Neuronal stem cell (in vitro differentiated cells): Measurements from ENCODE around the gene ARHGAP35.

Experiments
- DNase-seq: peaks from one replicate; pipeline ENCODE4 v3.0.0-alpha.2; 2013; ENCODE audit warnings: low spot score
- H2AFZ ChIP-seq: one replicate; pipeline ENCODE4 v1.6.1; 2013; ENCODE audit warnings: mild to moderate bottlenecking, low read length, inconsistent platforms
- H2AK5ac ChIP-seq: 2 replicates; pipeline ENCODE4 v1.6.1; 2013; ENCODE audit warnings: low read depth, mild to moderate bottlenecking, inconsistent platforms, low read length, moderate library complexity, mixed read lengths
- H2BK120ac ChIP-seq: 2 replicates; pipeline ENCODE4 v1.6.1; 2013; ENCODE audit warnings: low read depth, mild to moderate bottlenecking, inconsistent platforms, low read length, moderate library complexity, mixed read lengths
- H2BK12ac ChIP-seq: one replicate; pipeline ENCODE4 v1.6.1; 2013; ENCODE audit warnings: low read length, inconsistent platforms
- H2BK15ac ChIP-seq: 2 replicates; pipeline ENCODE4 v1.6.1; 2013; ENCODE audit warnings: mild to moderate bottlenecking, low read length, inconsistent platforms, mixed read lengths
- H2BK5ac ChIP-seq: one replicate; pipeline ENCODE4 v1.6.1; 2013; ENCODE audit warnings: inconsistent platforms, mild to moderate bottlenecking, low read length, moderate library complexity
- H3K14ac ChIP-seq: one replicate; pipeline ENCODE4 v1.6.1; 2013; ENCODE audit warnings: low read length, inconsistent platforms
- H3K18ac ChIP-seq: 2 replicates; pipeline ENCODE4 v1.6.1; 2013; ENCODE audit warnings: low read length, inconsistent platforms
- H3K23ac ChIP-seq: 2 replicates; pipeline ENCODE4 v1.6.1; 2013; ENCODE audit warnings: low read depth, mild to moderate bottlenecking, mixed read lengths, low read length, inconsistent platforms; ENCODE audit not compliant: poor library complexity
- H3K27ac ChIP-seq: replicated peaks from 3 replicates; pipeline ENCODE4 v1.5.1; 2013; ENCODE audit warnings: low read length, inconsistent platforms
- H3K27me3 ChIP-seq, 3 experiments: 2 replicates each; pipeline ENCODE4 v1.6.1; 2013; ENCODE audit warnings: low read length in 3 of 3, mild to moderate bottlenecking in 2 of 3, inconsistent platforms in 1 of 3, low read depth in 1 of 3, mixed read lengths in 1 of 3, moderate library complexity in 1 of 3; ENCODE audit not compliant: control insufficient read depth in 3 of 3, insufficient read depth in 3 of 3
- H3K36me3 ChIP-seq, 2 donors: replicated peaks in 1 of 2; 2 replicates each; pipeline ENCODE4 v1.6.1; 2013; ENCODE audit warnings: low read length in 2 of 2; ENCODE audit not compliant: control insufficient read depth in 2 of 2, insufficient read depth in 2 of 2
- H3K4ac ChIP-seq: 2 replicates; pipeline ENCODE4 v1.6.1; 2013; ENCODE audit warnings: inconsistent platforms, mild to moderate bottlenecking, low read length, moderate library complexity
- H3K4me1 ChIP-seq, 2 donors: 1 replicate in 1 of 2; 2 replicates in 1 of 2; pipeline ENCODE4 v1.6.1; 2013; ENCODE audit warnings: low read length in 2 of 2, low read depth in 1 of 2; ENCODE audit not compliant: control insufficient read depth in 2 of 2, insufficient read depth in 1 of 2
- H3K4me2 ChIP-seq: one replicate; pipeline ENCODE4 v1.6.1; 2013; ENCODE audit warnings: mild to moderate bottlenecking, low read length, inconsistent platforms; ENCODE audit not compliant: insufficient read depth, poor library complexity, severe bottlenecking
- H3K4me3 ChIP-seq, 2 donors: 2 replicates each; pipeline ENCODE4 v1.5.1; 2013; ENCODE audit warnings: low read length in 2 of 2, mild to moderate bottlenecking in 2 of 2, inconsistent platforms in 1 of 2, moderate library complexity in 1 of 2
- H3K79me1 ChIP-seq: one replicate; pipeline ENCODE4 v1.6.1; 2013; ENCODE audit warnings: low read depth, mild to moderate bottlenecking, inconsistent platforms, low read length, moderate library complexity
- H3K9ac ChIP-seq: one replicate; pipeline ENCODE4 v1.6.1; 2013; ENCODE audit warnings: mild to moderate bottlenecking, low read depth, low read length, inconsistent platforms; ENCODE audit not compliant: poor library complexity
- H3K9me3 ChIP-seq, 2 donors: replicated peaks in 1 of 2; 2 replicates each; pipeline versions ENCODE3 to v1.6.1; 2013; ENCODE audit warnings: low read length in 2 of 2, mild to moderate bottlenecking in 2 of 2, inconsistent platforms in 1 of 2, low read depth in 1 of 2, mixed read lengths in 1 of 2, moderate library complexity in 1 of 2; ENCODE audit not compliant: control insufficient read depth in 2 of 2, insufficient read depth in 1 of 2
- H4K8ac ChIP-seq: one replicate; pipeline ENCODE4 v1.6.1; 2013; ENCODE audit warnings: low read depth, mild to moderate bottlenecking, inconsistent platforms, low read length, moderate library complexity
- H4K91ac ChIP-seq: one replicate; pipeline ENCODE4 v1.6.1; 2013; ENCODE audit warnings: low read length, low read depth, mild to moderate bottlenecking, inconsistent platforms; ENCODE audit not compliant: poor library complexity
- WGBS, 2 donors: extraction: QIAGEN DNeasy Blood & Tissue Kit; methylation state at CpG; one replicate each; pipeline ENCODE4 v1.1.7; 2013; ENCODE audit warnings: missing lambda C conversion rate in 2 of 2, mixed read lengths in 1 of 2; ENCODE audit not compliant: insufficient read length in 2 of 2, insufficient replicate concordance in 1 of 2; ENCODE audit errors: extremely low coverage in 2 of 2; 5-methylcytosine and 5-hydroxymethylcytosine counted together

ARHGAP35 gene

DNA sequence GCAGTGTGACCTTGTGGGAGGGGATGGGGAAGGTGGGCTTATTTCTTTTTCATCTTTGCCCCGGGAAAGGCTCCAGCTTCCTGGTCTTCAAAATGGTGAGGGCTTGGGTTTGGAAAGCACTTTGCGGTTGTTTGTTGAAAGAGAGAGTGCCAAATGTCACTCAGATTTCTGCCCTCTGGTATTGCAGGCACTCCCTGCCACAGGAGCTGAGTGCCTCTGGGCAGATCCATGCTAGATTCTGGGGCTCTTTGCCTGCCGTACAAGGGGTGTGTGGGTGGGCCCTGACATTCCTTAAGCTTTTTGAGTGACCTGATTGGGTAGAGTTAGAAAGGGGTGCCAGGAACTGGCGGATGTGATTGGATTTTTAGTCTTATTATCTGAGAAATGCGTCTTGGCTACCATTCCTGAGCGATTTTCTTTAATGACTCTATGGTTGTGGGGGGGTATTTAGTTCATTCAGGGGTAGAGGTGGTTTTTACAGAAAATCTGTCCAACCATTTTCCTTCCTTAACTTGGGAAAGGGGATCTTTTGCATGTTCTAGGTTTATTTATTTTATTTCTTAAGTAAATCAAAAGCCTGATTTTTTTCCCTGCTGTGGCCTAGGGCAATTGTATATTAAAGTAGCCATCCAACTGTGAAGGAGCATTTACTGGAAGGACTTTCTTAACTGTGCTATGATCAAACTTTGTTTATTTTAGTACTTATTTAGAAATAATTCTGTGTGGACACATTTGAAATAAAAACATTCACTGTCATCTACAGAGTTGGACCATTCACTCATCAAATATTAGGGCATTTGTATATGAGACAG is 3.2 kb downstream of the ARHGAP35 start:
- WGBS, 2 donors: no CpG with 5 or more reads among the region's 6 CpGs
- H3K4me1 ChIP-seq: peaks cover 18 to 32% of the 10 kb centered on the region in 2 donors
- no peak overlapping the region for H2AFZ ChIP-seq

DNA sequence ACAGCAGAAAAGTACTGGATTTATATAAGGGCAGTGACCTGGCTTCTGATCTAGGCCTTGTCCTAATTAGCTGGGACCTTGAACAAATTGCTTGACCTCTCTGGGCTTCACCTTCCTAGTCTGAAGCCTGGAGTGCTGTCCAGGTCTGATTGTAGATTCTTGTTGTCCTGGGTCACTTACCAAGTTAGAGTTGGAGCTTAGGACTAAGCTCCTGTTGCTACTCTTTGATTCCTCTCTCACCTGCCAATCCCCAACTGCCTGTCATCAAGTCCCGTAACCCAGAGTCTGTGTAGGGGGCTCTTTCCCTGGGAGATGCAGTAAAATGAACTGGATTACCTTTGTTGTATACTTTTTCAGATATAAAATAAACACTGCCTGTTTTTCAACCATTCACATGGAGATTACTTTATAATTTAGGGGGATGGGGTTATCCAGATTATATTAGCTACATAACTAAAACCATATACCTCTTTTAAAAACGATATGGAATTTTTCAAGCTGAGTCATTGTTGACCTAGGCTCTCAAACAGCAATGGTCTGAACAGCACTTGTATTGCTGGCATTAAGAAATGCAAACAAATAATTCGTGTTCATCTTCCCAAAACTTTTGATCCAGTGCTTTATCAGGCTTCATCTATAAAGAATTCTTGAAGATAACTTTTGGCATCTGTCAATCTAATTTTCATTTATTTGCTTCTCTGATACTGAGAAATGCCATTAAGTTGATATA is 5.8 kb downstream of the ARHGAP35 start:
- no peak overlapping the region for H3K23ac ChIP-seq
- peaks cover 15 to 29% of the 10 kb centered on the region in 2 donors for H3K4me1 ChIP-seq
- no peak overlapping the region for H4K91ac ChIP-seq
- no peak overlapping the region for H4K8ac ChIP-seq
- H2BK12ac ChIP-seq: no peak overlapping the region
- no peak for DNase-seq
- no peak overlapping the region for H3K4me3 ChIP-seq
- no peak overlapping the region for H3K14ac ChIP-seq
- no peak overlapping the region for H3K9ac ChIP-seq
- no peak overlapping the region for H3K18ac ChIP-seq
- no peak overlapping the region for H3K27ac ChIP-seq
- WGBS, 2 donors: no CpG with 5 or more reads among the region's 3 CpGs
- no peak overlapping the region for H3K4me2 ChIP-seq
- H3K27me3 ChIP-seq: no peaks in the 10 kb centered on the region
- H2BK15ac ChIP-seq: no peak overlapping the region
- H3K36me3 ChIP-seq: peaks cover 0 to 20% of the 10 kb centered on the region in 2 donors
- H3K79me1 ChIP-seq: peaks cover 5% of the 10 kb centered on the region
- no peaks in the 10 kb centered on the region for H3K9me3 ChIP-seq
- H2BK120ac ChIP-seq: no peak overlapping the region
- H3K4ac ChIP-seq: no peak overlapping the region
- no peak overlapping the region for H2AK5ac ChIP-seq
- H2AFZ ChIP-seq: no peak overlapping the region
- no peak overlapping the region for H2BK5ac ChIP-seq

More for the DNA sequence above, 3.2 kb downstream of the ARHGAP35 start:
- peaks cover 5% of the 10 kb centered on the region for H3K79me1 ChIP-seq
- no peak overlapping the region for H2BK5ac ChIP-seq
- no peak overlapping the region for H3K4ac ChIP-seq
- peak overlapping the region; percentile 66 to 95 for H3K4me3 ChIP-seq
- peak overlapping the region; percentile 56 for H3K27ac ChIP-seq
- peak overlapping the region; percentile 38 for H3K9ac ChIP-seq
- H3K9me3 ChIP-seq: no peaks in the 10 kb centered on the region
- H3K14ac ChIP-seq: no peak overlapping the region
- H2BK120ac ChIP-seq: no peak overlapping the region
- no peak overlapping the region for H4K91ac ChIP-seq
- no peak overlapping the region for H3K18ac ChIP-seq
- peak overlapping the region; percentile 56 for H3K4me2 ChIP-seq
- H3K36me3 ChIP-seq: peaks cover 0 to 13% of the 10 kb centered on the region in 2 donors
- H2BK15ac ChIP-seq: no peak overlapping the region
- H4K8ac ChIP-seq: no peak overlapping the region
- H2BK12ac ChIP-seq: no peak overlapping the region
- DNase-seq: peak; percentile 70
- H3K27me3 ChIP-seq: no peaks in the 10 kb centered on the region
- no peak overlapping the region for H3K23ac ChIP-seq
- H2AK5ac ChIP-seq: no peak overlapping the region

DNA sequence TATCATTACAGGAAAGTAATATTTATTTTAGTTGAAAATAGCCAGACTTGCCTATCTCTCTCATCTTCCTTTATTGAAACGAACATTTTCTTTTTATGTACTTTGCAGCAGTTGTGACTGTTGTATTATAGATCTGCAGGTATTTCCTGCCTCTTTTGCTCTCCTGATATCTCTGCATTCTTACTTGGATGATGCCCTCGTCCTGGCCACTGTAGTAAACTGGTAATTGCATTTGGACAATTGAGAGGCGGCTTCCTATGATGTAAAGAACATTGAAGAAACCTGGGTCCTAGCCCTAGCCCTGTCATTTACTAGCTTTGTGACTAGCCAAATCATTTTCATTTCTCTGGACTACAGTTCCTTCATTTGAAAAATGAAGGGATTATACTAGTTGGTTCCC is 6.4 kb downstream of the ARHGAP35 start:
- Histone ChIP-seq H3K79me1 (peaks cover 5% of the 10 kb centered on the region), H2AK5ac (no peak overlapping the region), H3K23ac (no peak overlapping the region), H3K4ac (no peak overlapping the region), H2BK5ac (no peak overlapping the region), H2BK120ac (no peak overlapping the region), H2AFZ (no peak overlapping the region), H3K27me3 (no peaks in the 10 kb centered on the region), H4K91ac (no peak overlapping the region), H3K18ac (no peak overlapping the region), H2BK15ac (no peak overlapping the region), H3K4me2 (no peak overlapping the region), H3K4me1 (peaks cover 15 to 24% of the 10 kb centered on the region in 2 donors), H3K27ac (no peak overlapping the region), H3K9ac (no peak overlapping the region), H2BK12ac (no peak overlapping the region), H3K9me3 (no peaks in the 10 kb centered on the region), H4K8ac (no peak overlapping the region), H3K4me3 (no peak overlapping the region), H3K36me3 (peaks cover 0 to 20% of the 10 kb centered on the region in 2 donors), H3K14ac (no peak overlapping the region)
- WGBS, 2 donors: no CpG with 5 or more reads among the region's 3 CpGs
- DNase-seq: no peak
